Fibroblast of skin of back (primary cell): ENCODE data around the gene NUDCD3.

Experiments used
- DNase-seq: peaks from one replicate; pipeline ENCODE4 v3.0.0-alpha.2; 2013

NUDCD3 gene

DNA sequence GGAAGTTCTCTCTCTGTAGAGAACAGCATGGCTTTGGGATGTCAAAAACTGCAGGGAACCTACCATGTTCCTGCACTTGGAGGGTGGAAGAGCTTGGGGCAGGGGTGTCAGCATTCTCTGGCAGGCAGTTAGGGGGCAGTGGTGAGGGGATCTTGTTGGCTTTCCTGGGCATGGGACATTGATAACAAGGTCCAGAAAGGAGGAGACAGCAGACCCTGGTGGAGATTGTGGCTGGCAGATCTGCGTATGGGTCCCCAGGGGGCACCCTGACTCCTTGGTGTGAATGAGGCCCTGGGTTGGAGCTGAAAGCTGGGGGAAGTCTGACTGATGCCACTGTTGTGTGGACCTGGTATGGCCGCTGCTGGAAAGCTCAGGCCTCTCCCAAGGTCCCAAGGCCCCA lies 142.2 kb downstream of the NUDCD3 start:
- DNase-seq, result peak; percentile 27

DNA sequence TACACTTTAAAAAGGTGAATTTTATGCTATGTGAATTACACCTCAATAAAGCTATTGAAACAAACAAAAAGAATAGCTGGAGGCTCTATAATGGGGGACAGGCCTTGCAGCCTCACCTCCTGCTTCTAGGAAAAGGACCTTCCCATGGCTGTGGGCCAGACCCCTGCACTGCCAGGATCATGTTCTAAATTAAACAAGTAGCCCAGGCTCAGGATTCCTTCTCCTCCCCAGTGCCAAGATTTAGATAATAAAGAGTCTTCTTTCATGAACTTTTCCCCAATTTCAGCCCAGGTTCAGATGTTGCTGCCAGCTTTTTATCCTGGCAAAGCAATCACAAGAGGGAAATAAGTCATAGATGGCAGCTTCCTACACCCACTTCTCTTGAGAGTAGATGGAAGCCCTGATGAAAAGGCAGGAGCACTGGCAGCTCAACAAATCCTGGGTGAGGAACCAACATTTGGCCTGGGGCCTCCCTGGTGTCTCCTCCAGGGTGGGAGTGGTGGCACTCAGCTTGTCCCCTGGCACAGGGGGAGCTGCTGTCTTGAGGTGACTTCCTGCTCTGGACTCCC lies 142.8 kb downstream of the NUDCD3 start:
- DNase-seq, result no peak

DNA sequence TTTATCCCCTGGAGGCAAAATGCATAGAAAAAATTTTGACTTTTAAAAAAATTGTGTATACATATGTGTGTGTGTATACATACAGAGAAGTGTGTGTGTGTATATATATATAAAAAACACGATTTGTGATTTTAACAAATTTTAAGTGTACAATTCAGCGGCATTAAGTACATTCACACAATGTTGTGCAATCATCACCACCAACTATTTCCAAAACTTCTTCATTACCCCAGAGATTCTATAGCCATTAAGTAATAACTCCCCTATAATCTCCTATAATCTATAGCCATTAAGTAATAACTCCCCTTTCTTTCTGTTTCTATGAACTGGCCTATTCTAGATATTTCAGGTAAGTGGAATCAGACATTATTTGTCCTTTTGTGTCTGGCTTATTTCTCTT lies 144.4 kb downstream of the NUDCD3 start:
- no peak for DNase-seq

DNA sequence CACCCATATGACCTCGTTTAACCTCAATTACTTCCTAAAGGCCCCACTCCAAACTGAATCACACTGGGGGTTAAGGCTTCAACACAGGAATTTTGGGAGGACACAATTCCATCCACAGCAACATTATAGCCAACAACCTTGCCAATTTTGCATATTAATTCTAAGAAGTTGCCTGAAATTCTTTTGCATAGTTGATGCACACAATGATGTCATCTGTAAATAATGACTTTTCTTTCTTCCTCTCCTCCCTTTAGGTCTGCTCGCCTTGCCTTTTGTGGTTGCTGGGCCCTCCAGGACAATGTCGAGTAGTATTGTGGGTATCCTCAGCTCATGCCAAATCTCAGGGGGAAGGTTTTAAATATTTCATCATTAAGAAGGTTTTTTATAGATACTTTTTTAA lies 149.1 kb downstream of the NUDCD3 start:
- DNase-seq, result no peak

DNA sequence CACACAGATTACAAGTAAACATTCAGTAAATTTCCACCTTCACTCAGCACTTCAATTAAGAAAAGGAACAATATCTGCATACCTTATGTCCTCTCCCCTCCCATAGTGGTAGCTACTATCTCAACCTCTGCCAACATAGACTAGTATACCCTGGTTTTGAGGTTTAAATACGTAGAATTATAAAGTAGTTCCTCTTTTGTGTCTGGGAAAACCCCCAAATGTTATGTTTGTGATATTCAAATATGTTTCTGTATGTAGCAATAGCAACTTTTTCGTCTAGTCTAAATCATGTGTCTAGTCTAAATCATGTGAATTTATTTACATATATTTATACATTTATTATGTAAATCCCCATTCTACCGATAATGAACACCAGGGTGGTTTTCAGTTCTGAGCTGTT lies 151.9 kb downstream of the NUDCD3 start:
- DNase-seq, result no peak

DNA sequence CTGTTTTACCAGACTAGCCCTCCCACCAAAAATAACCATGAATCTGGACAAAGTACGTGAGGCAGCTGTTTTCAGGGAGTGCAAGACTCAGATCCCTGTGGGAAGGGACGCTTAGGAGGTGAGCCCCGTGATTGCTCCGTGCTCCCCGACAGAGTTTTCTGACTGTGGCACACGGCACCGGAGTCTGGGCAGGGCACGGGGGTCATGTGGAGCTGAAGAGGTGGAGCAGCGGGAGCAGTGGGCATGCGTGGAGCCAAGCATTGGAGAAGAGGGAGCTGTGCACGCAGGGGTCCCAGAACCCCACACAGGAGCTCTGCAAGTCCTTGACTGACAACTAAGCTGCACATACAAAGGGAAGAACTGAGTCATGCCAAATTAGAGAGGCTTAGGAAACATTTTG lies 154.0 kb downstream of the NUDCD3 start:
- DNase-seq, result no peak

DNA sequence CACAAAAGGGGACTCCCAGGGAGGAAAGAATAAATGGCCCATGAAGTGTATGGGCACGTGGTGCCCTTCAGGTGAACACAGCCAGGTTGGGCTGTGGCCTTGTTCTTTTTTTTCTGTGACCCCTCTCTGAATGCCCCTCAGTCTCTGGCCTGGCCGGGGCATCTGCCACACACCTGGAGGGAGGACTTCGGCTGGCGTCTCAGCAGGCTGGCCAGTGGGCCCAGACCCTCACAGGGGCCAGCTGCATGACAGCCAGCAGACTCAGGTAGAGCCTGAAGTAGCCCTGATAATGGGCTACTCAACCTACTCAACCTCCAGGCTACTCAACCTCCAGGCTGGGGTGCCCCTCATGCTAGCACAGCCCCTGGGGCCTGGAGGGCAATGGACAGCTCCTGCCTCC lies 155.3 kb downstream of the NUDCD3 start:
- DNase-seq, result no peak

DNA sequence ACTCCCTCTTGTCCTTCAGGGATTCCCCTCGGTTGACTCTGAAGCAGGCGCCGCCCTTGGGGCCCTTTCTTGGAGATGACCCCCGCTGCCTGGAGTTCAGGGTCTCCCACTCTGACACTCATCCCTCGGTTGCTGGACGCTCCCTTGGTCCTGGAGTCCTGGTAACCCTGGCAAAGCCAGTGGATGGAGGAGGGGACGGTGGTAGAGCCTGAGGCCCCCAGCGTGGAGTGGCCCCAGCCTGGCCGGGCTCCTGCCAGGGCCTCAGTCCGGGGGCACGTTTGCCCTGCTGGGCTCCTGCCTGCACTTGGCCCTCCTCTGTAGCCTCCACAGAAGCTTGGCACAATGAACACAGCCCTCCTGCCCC lies 155.7 kb downstream of the NUDCD3 start:
- DNase-seq, result no peak

DNA sequence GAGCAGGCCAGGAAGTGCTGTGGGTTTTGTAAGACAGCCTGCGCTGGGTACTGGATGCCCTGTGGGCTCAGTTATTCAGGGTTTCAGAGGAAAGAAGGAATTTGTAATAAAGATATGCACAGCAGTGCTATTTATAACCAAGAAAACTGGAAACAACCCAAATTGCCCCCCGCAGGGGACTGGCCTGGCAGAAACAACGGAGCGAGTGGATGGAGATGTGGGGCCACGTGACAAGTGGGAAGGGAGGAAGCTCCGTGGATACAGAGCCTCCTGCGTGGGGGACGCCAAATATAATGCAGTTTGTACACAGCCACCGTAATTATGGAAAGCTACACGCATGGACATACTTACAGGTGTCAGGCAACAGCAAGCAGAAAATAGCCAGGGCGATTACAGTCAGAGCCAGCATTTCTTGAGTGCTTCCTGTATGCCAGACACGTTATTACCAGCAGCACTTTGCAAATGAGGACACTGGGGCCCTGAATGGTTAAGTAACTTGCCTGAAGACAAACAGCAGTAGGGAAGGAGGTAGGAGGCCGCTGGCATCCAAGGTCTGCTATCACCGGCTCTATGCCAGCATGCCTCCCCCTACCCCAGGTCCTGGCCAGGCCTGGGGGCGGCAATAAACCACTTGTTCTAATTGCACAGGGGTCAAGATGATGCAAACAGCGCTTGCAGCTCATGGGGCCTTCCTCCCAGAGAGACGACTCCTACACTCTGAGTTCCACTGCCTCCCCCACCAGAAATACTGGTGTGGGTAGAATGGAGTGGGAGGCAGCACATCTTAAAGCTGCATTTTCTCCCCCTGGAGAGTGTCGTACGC lies 156.3 kb downstream of the NUDCD3 start:
- DNase-seq, result peak; percentile 15

DNA sequence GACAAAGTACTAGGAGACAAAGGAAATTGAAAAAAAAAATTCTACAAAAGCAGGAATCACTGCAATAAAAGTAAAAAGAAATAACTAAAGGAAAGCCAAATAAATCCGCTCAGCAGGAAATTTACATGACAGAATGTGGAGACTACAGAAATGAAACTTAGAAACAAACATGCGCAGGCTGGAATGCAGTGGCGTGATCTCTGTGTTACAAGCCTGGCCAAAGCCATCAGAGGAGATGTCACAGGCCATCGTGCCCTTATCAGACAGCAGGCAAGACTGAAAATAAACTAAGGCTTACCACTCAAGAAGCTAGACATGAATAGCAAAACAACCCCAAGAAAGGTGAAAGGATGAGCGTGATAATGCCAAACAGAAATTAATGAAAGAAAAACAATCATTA lies 158.8 kb downstream of the NUDCD3 start:
- DNase-seq, result no peak

DNA sequence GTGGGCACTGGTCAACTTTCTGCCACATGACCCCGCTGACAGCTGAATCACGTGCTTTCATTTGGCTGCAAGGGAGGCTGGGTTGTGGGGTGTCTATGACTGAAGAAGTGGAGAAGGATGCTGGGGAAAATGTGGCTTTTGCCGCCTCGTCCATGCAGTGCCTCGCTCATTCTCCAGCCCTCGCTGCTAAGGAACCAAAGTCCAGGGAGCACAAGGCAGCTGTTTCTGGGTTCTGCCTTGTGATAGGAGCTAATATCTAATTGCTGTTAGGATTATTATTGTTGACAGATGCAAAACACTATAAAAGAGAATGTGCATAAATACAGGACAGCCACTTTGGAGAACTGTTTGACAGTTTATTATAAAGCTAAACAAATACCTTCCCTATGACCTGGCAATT lies 160.1 kb downstream of the NUDCD3 start:
- DNase-seq, result no peak

DNA sequence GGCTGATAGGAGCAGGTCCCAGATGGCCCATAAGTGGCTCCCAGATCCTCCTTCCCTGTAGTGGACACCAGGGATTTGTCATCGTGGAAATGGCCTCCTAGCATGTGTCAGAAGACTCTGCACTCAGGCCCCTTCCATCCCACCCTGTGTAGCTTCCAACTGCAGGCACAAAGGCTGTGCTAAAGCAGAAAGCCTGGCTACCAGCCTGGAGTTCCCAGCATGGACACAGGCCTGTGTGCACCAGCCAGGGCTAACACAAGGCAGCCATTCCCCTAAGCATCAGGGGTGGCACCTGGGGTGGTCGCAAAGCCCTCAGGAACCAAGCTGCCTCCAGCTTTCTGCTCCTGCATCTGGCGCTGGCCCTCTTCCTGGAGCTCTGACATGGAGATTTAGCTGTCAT lies 160.6 kb downstream of the NUDCD3 start:
- DNase-seq, result no peak
